Measurements from ENCODE around the gene LLGL2. TPM values are rescaled to one million over a fixed set of nuclear protein-coding genes. Genes with fewer than 3 reads are reported as not detected.

LLGL2 gene
- total RNA-seq, 1 experiment from 2014 or later = 6.6 TPM

DNA sequence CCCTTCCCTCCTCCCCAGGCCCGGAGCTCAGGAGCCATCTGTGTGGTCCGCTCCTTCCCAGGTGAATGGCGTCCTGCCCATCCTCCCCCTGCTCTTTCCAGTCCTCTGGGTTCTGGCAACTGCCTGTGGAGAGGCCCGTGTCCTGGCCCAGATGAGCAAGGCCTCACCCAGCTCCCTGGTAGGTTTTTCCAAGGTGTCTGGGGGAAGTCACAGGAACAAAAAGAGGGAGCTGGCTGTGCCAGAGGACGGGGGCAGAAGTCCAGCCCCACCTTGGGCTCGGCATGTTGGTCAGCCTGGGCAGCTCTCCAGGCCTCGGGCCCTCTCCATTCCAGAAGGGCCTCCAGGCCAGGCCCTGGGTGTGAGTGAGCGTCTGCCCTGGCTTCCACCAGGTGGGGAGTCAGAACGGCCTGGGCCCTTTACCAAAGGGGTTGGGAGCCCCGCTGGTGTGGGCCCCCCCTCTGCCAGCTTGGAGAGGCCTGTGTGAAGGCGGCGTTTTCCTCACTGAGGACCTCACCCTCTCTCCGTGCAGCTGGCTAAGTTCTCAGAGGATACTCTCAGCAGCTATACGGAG, 35.2 kb upstream of the LLGL2 start:
- DNase-seq (ENCODE audit: low read depth, low spot score) = no peak
- in situ Hi-C loops (cut with HindIII; ENCODE audit: low pct_unique_long_range_greater_than_20kb, low sequenced_read_pairs) = no loop called here

- DNase-seq (ENCODE audit: low read depth, low spot score) = no peak
- in situ Hi-C loops (cut with HindIII; ENCODE audit: low pct_unique_long_range_greater_than_20kb, low sequenced_read_pairs) = no loop called here
These were observed 34.4 kb upstream of the LLGL2 start for GRCh38 chr17:75490953-75491649.

GRCh38 chr17:75491680-75492079, 33.8 kb upstream of the LLGL2 start:
- no peak for DNase-seq (ENCODE audit: low read depth, low spot score)
- in situ Hi-C loops (cut with HindIII; ENCODE audit: low pct_unique_long_range_greater_than_20kb, low sequenced_read_pairs) = no loop called here

- DNase-seq (ENCODE audit: low read depth, low spot score) = no peak
- in situ Hi-C loops (cut with HindIII; ENCODE audit: low pct_unique_long_range_greater_than_20kb, low sequenced_read_pairs) = no loop called here
These were observed 32.8 kb upstream of the LLGL2 start for GRCh38 chr17:75492555-75493168.

- in situ Hi-C loops (cut with HindIII; ENCODE audit: low pct_unique_long_range_greater_than_20kb, low sequenced_read_pairs) = no loop called here
- DNase-seq (ENCODE audit: low read depth, low spot score) = no peak
These were observed 31.9 kb upstream of the LLGL2 start for GRCh38 chr17:75493476-75494129.

GRCh38 chr17:75494326-75494877, 31.1 kb upstream of the LLGL2 start:
- in situ Hi-C loops (cut with HindIII; ENCODE audit: low pct_unique_long_range_greater_than_20kb, low sequenced_read_pairs) = no loop called here
- DNase-seq (ENCODE audit: low read depth, low spot score) = no peak

GRCh38 chr17:75496005-75496404, 29.5 kb upstream of the LLGL2 start:
- in situ Hi-C loops (cut with HindIII; ENCODE audit: low pct_unique_long_range_greater_than_20kb, low sequenced_read_pairs) = no loop called here
- DNase-seq (ENCODE audit: low read depth, low spot score) = no peak

GRCh38 chr17:75498039-75498725, 27.3 kb upstream of the LLGL2 start:
- in situ Hi-C loops (cut with HindIII; ENCODE audit: low pct_unique_long_range_greater_than_20kb, low sequenced_read_pairs) = no loop called here
- DNase-seq (ENCODE audit: low read depth, low spot score) = no peak

DNA sequence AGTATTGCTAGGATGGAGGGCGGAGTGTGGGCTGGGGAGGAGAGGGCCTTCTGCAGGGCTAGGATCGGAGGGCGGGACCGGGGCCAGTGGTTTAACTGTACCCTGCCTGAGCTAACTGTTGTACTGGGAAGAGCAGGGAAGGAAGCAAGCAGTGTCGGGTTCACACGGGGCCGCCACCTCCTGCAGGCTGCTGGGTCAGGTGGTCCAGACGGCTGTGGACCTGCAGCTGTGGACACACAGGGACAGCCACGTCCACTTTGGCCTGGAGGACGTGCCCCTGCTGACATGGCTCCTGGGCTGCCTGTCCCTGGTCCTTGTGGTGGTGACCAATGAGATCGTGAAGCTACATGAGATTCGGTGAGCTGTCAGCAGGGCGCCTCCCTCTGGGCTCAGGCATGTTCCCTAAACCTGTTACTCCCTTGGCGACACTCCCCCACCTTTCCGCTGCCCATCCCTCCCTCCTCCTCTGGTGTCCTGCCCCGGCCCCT, 26.7 kb upstream of the LLGL2 start:
- in situ Hi-C loops (cut with HindIII; ENCODE audit: low pct_unique_long_range_greater_than_20kb, low sequenced_read_pairs) = no loop called here
- DNase-seq (ENCODE audit: low read depth, low spot score) = peak; percentile 37

DNA sequence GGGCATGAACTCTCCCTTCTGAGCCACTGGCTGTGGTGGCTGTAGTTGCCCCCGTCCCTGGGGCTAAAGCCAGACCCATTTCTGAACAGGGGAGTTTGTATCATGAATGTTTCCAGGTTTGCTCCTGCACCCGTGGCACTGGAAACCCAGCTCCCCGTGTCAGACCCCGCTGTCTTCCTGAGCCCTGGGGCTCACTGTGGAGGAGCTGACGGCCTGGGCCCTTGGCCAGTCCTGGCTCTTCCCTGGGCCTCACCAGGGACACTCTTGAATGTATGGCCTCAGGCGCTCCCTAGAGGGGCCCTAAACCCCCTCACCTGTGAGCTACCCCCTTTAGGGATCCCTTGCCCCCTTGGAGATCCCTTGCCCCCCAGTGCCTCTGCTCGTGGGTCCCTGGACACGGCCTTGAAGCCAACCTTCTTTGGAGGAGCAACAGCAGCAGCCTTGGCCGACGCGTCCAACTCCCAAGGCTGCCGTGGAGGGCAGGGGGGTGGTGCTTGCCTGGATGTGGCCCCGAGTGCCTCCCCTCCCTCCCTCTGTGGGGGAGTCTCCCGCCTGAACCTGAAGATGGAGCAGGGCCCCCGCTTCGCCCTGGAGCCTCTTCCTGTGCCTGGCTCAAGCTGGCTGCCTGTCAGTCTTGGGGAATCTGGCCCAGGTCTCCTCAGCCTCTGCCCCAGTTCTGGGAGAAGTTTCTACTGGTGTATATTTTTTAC, 26.0 kb upstream of the LLGL2 start:
- no peak for DNase-seq (ENCODE audit: low read depth, low spot score)
- in situ Hi-C loops (cut with HindIII; ENCODE audit: low pct_unique_long_range_greater_than_20kb, low sequenced_read_pairs) = no loop called here

GRCh38 chr17:75500419-75501216, 24.9 kb upstream of the LLGL2 start:
- in situ Hi-C loops (cut with HindIII; ENCODE audit: low pct_unique_long_range_greater_than_20kb, low sequenced_read_pairs) = no loop called here
- no peak for DNase-seq (ENCODE audit: low read depth, low spot score)

DNA sequence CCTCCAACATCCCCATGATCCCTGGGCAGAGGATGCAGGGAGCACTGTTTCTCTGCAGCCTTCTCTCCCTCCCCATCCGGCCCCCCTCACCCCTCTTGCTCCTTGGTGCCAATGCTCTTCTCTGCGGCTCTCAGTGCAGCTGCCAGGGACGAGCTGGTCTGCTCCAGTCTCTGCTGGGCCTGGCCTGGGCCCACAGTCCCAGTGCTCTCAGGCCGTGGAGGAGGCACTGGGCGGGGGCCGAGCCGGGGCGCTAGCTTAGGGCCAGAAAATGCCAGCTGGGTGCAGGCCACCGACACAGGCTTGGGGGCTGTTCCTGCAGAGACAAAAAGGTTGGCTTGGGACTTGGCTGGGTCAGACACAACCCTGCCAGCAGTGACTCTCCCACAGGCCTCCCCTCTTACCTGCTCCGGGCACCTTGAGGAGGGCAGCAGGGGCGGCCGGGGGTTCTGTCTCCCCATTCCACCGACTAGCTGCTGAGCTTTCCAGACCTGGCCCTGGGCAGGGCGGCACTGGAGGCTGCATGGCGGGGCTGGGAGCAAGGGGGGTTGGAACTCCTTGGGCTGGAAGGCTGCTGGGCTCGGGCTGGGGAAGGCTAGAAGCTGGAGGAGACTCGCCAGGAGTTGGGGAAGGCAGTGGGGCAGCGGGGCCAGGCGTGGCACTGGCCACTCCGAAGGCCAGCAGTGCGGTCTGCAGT, 24.0 kb upstream of the LLGL2 start:
- DNase-seq (ENCODE audit: low read depth, low spot score) = no peak
- in situ Hi-C loops (cut with HindIII; ENCODE audit: low pct_unique_long_range_greater_than_20kb, low sequenced_read_pairs) = no loop called here

GRCh38 chr17:75502072-75502720, 23.3 kb upstream of the LLGL2 start:
- DNase-seq (ENCODE audit: low read depth, low spot score) = no peak
- in situ Hi-C loops (cut with HindIII; ENCODE audit: low pct_unique_long_range_greater_than_20kb, low sequenced_read_pairs) = no loop called here

GRCh38 chr17:75502721-75503329, 22.7 kb upstream of the LLGL2 start:
- in situ Hi-C loops (cut with HindIII; ENCODE audit: low pct_unique_long_range_greater_than_20kb, low sequenced_read_pairs) = no loop called here
- no peak for DNase-seq (ENCODE audit: low read depth, low spot score)

DNA sequence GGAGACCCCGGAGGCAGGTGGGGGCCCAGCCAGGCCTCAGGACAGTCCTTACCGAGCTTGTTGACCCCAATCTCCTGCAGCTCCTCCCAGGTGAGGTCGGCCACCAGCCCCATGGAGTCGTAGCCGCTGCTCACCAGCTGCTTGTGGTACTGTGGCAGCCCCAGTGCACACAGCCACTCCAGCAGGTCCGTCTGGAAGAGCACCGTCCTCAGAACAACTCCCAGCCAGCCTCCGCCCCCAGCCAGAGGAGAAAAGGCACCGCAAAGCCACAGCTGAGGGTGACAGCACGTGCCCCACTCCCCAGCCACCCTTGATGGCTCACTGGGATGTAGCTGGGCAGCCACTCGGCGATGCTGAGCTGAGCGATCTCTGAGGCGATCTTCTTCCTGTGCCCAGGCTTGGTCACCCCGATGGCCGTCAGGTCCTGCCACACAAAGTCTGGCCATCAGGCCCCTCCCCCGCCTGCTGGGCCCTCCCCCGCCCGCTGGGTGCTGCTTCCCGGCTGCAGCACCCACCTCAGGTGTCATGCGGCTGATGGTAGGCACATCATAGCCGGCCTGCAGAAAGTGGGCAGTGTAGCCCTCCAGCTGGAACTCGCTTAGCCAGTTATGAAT, 22.1 kb upstream of the LLGL2 start:
- in situ Hi-C loops (cut with HindIII; ENCODE audit: low pct_unique_long_range_greater_than_20kb, low sequenced_read_pairs) = no loop called here
- no peak for DNase-seq (ENCODE audit: low read depth, low spot score)

Measured in SK-MEL-5 (cell line).